Tibial nerve (tissue), 4 donors: ENCODE measurements around the gene NOS1AP. TPM values are rescaled to one million over a fixed set of nuclear protein-coding genes. Genes with fewer than 3 reads are reported as not detected.

Source experiments
- DNase-seq, 2 donors: peaks; one replicate each; pipeline ENCODE4 v3.0.0-alpha.2; 2019; ENCODE audit warnings: low spot score in 2 of 2
- H3K27ac ChIP-seq, 4 donors: fragments of 200-600 bp; sonication (generic) in 3 of 4; one replicate each; pipeline ENCODE4 v1.5.1; 2017 to 2019; ENCODE audit warnings: mild to moderate bottlenecking in 1 of 4
- H3K27me3 ChIP-seq, 2 donors: fragments of 200-600 bp; sonication (generic) in 1 of 2; one replicate each; pipeline versions ENCODE4 v1.5.1 to v1.6.0; 2017 to 2019
- H3K36me3 ChIP-seq, 3 donors: fragments of 200-600 bp; sonication (generic); one replicate each; pipeline ENCODE4 v1.5.1; 2018 to 2019
- H3K4me1 ChIP-seq, 4 donors: fragments of 200-600 bp; sonication (generic) in 3 of 4; one replicate each; pipeline ENCODE4 v1.5.1; 2017 to 2019
- H3K4me3 ChIP-seq, 4 donors: fragments of 200-600 bp; sonication (generic) in 3 of 4; one replicate each; pipeline ENCODE4 v1.5.1; 2017 to 2019; ENCODE audit warnings: mild to moderate bottlenecking in 1 of 4, moderate library complexity in 1 of 4
- H3K9me3 ChIP-seq, 4 donors: fragments of 200-600 bp; sonication (generic) in 3 of 4; one replicate each; pipeline ENCODE4 v1.5.1; 2017 to 2019
- EP300 ChIP-seq, 2 donors: sonication (generic); formaldehyde crosslinking; IDR thresholded peaks; one replicate each; pipeline ENCODE4 v1.6.1; 2017; ENCODE audit warnings: antibody characterized with exemption in 2 of 2, mild to moderate bottlenecking in 1 of 2
- POLR2A ChIP-seq, 2 donors: fragments of 450-650 bp; IDR thresholded peaks; one replicate each; pipeline ENCODE4 v1.6.1; 2017; ENCODE audit warnings: antibody characterized with exemption in 2 of 2, mild to moderate bottlenecking in 2 of 2, moderate library complexity in 2 of 2
- WGBS, 2 donors: methylation state at CpG; one replicate each; pipeline ENCODE4 v1.1.5; 2018; 5-methylcytosine and 5-hydroxymethylcytosine counted together
- total RNA-seq, 4 donors: library from RNA; depleted of rRNA; stranded (reverse); fragments of >200 nt; gene quantifications; one replicate each; pipeline ENCODE4 v1.1.0, GENCODE V29; 2016
- TF ChIP-seq, protein P1 (sequence below), 5 experiments: fragments of 200-600 bp in 3 of 5; fragments of 450-650 bp in 2 of 5; sonication (generic) in 3 of 5; IDR thresholded peaks; one replicate each; pipeline ENCODE4 v1.5.1; 2016 to 2019; ENCODE audit warnings: antibody characterized with exemption in 5 of 5, mild to moderate bottlenecking in 3 of 5, moderate library complexity in 2 of 5

The NOS1AP gene
- total RNA-seq, 4 donors from 2014 or later: 2.7 to 11.2 (median 5.3) TPM

- no peaks in the 10 kb centered on the region for H3K27me3 ChIP-seq
- H3K4me1 ChIP-seq: peaks cover 0 to 12% (median 0%) of the 10 kb centered on the region in 4 donors
- TF ChIP-seq, protein P1, sequence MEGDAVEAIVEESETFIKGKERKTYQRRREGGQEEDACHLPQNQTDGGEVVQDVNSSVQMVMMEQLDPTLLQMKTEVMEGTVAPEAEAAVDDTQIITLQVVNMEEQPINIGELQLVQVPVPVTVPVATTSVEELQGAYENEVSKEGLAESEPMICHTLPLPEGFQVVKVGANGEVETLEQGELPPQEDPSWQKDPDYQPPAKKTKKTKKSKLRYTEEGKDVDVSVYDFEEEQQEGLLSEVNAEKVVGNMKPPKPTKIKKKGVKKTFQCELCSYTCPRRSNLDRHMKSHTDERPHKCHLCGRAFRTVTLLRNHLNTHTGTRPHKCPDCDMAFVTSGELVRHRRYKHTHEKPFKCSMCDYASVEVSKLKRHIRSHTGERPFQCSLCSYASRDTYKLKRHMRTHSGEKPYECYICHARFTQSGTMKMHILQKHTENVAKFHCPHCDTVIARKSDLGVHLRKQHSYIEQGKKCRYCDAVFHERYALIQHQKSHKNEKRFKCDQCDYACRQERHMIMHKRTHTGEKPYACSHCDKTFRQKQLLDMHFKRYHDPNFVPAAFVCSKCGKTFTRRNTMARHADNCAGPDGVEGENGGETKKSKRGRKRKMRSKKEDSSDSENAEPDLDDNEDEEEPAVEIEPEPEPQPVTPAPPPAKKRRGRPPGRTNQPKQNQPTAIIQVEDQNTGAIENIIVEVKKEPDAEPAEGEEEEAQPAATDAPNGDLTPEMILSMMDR (IDR thresholded peaks at IDR 0.05): no peak
- TF ChIP-seq EP300 (IDR thresholded peaks at IDR 0.05) (no peak), POLR2A (IDR thresholded peaks at IDR 0.05) (no peak)
- no peaks in the 10 kb centered on the region for H3K36me3 ChIP-seq
- DNase-seq: no peak
- no peak overlapping the region for H3K27ac ChIP-seq
- WGBS, 2 donors: 21 to 56% methylated on average over 3 of the region's 3 CpGs
- H3K4me3 ChIP-seq: no peak overlapping the region
- H3K9me3 ChIP-seq: no peaks in the 10 kb centered on the region
Observed at GRCh38 chr1:162329826-162330225, 260.3 kb downstream of the NOS1AP start.

- no peaks in the 10 kb centered on the region for H3K27me3 ChIP-seq
- H3K4me1 ChIP-seq: peaks cover 0 to 12% (median 0%) of the 10 kb centered on the region in 4 donors
- no peaks in the 10 kb centered on the region for H3K9me3 ChIP-seq
- no peaks in the 10 kb centered on the region for H3K36me3 ChIP-seq
- no peak overlapping the region for H3K27ac ChIP-seq
- TF ChIP-seq, protein P1 (IDR thresholded peaks at IDR 0.05): no peak
- TF ChIP-seq EP300 (IDR thresholded peaks at IDR 0.05) (no peak), POLR2A (IDR thresholded peaks at IDR 0.05) (no peak)
- no peak overlapping the region for H3K4me3 ChIP-seq
- DNase-seq: no peak
Observed at GRCh38 chr1:162333991-162334390, 264.5 kb downstream of the NOS1AP start.

DNA sequence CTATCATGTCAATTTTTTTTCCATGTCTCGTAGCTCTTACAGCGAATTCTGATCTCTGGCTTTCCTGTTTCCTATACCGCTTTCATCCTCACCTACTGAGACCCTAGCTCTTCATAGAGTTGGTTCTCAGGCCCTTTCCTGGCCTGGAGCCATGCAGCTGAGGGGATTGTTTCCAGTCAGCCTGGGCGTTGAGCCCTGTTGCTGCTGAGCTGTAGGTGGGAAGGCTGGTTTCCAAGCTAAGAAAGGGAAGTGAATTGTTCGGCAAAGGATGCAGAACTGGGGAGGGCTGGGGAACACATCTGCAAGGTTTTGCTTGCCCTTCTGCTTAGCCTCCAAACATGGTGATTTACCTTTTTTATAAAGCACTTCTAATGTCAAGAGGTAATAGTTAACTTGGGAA lies 265.6 kb downstream of the NOS1AP start:
- no peak overlapping the region for H3K27ac ChIP-seq
- no peak for DNase-seq

DNA sequence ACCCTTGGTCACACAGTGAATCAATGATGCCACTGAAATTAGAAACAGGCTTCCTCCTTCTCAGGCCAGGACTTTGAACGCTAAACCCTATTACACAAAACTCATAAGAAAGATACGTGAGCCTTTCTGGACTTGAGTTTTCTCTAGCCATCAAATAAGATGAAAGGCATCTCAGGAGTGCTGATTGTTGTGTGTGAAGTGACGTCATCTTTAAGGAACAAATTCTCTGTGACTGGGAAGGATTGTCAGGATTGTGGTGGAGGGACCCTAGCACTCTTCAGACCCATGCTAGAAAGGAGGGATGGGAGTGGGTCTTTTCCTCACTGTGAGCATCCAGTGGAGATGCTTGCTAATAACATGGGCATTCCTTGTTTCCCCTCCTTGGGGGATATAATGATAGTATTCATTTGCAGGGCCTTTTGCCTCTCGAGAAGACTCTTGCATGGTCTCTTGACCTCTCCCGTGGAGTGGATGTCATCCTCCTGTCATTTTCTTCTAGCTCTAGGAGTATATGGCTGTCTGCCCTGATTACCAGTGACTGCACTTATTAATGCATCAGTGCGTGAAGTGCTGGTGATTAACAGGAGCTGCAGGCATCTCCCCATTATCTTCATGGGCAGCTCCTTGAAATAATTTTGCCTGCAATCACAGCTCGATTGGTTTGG lies 267.3 kb downstream of the NOS1AP start:
- no peaks in the 10 kb centered on the region for H3K27me3 ChIP-seq
- TF ChIP-seq, protein P1 (IDR thresholded peaks at IDR 0.05): no peak
- no peak for TF ChIP-seq POLR2A (IDR thresholded peaks at IDR 0.05)
- no peak for TF ChIP-seq EP300 (IDR thresholded peaks at IDR 0.05)
- H3K27ac ChIP-seq: no peak overlapping the region
- H3K36me3 ChIP-seq: no peaks in the 10 kb centered on the region
- no peaks in the 10 kb centered on the region for H3K4me1 ChIP-seq
- no peak overlapping the region for H3K4me3 ChIP-seq
- no peak for DNase-seq
- WGBS, 2 donors: 73 to 85% methylated on average over 7 of the region's 7 CpGs
- H3K9me3 ChIP-seq: no peaks in the 10 kb centered on the region

More for the DNA sequence above, 265.6 kb downstream of the NOS1AP start:
- Histone ChIP-seq H3K27me3 (no peaks in the 10 kb centered on the region), H3K4me3 (no peak overlapping the region), H3K4me1 (peaks cover 0 to 3% (median 0%) of the 10 kb centered on the region in 4 donors), H3K9me3 (no peaks in the 10 kb centered on the region), H3K36me3 (no peaks in the 10 kb centered on the region)
- TF ChIP-seq, protein P1 (IDR thresholded peaks at IDR 0.05): no peak
- TF ChIP-seq POLR2A (IDR thresholded peaks at IDR 0.05) (no peak), EP300 (IDR thresholded peaks at IDR 0.05) (no peak)
- WGBS, 2 donors: 49 to 58% methylated on average over 5 of the region's 5 CpGs

- no peak for DNase-seq
- no peaks in the 10 kb centered on the region for H3K4me1 ChIP-seq
- H3K36me3 ChIP-seq: peaks cover 0 to 20% (median 0%) of the 10 kb centered on the region in 3 donors
- no peaks in the 10 kb centered on the region for H3K9me3 ChIP-seq
- H3K27ac ChIP-seq: no peak overlapping the region
- no peak overlapping the region for H3K4me3 ChIP-seq
- 100% methylated on average over 1 of the region's 1 CpG for WGBS, 2 donors
- H3K27me3 ChIP-seq: no peaks in the 10 kb centered on the region
- TF ChIP-seq, protein P1 (IDR thresholded peaks at IDR 0.05): no peak
Observed at GRCh38 chr1:162342452-162342983, 273.0 kb downstream of the NOS1AP start.
